ENCODE measurements around the gene RIPPLY2.
"Not testable (repeated sequence)": the region's sequence is repeated elsewhere in the genome, so short reads cannot be mapped to it uniquely, and the experiment has no call there.

RIPPLY2 gene

GRCh38 chr6:83893024-83893423 lies 39.9 kb downstream of the RIPPLY2 start:
- DNase-seq (ENCODE audit: low read depth) = no peak
- TF ChIP-seq CTCF (IDR thresholded peaks at IDR 0.05; ENCODE audit: low read depth, low read length) = no peak
- TF ChIP-seq MAX (IDR thresholded peaks at IDR 0.05; ENCODE audit: low read depth, low read length) = no peak
- H3K4me3 ChIP-seq (ENCODE audit: low read depth, low read length) = no peak overlapping the region

GRCh38 chr6:83897094-83897493 lies 43.9 kb downstream of the RIPPLY2 start:
- not testable (repeated sequence) for H3K4me3 ChIP-seq (ENCODE audit: low read depth, low read length); DNase-seq (ENCODE audit: low read depth)

GRCh38 chr6:83901624-83902023 lies 48.5 kb downstream of the RIPPLY2 start:
- no peak for DNase-seq (ENCODE audit: low read depth)
- H3K4me3 ChIP-seq (ENCODE audit: low read depth, low read length) = no peak overlapping the region
- no peak for TF ChIP-seq CTCF (IDR thresholded peaks at IDR 0.05; ENCODE audit: low read depth, low read length)
- TF ChIP-seq MAX (IDR thresholded peaks at IDR 0.05; ENCODE audit: low read depth, low read length) = no peak
- TF ChIP-seq MYC (IDR thresholded peaks at IDR 0.05; ENCODE audit: low read depth, low read length) = no peak
- TF ChIP-seq POLR2A (IDR thresholded peaks at IDR 0.05; ENCODE audit: extremely low read depth, insufficient read length) = no peak

- H3K4me3 ChIP-seq (ENCODE audit: low read depth, low read length) = no peak overlapping the region
- DNase-seq (ENCODE audit: low read depth) = no peak
- no peak for TF ChIP-seq MAX (IDR thresholded peaks at IDR 0.05; ENCODE audit: low read depth, low read length)
- TF ChIP-seq POLR2A (IDR thresholded peaks at IDR 0.05; ENCODE audit: extremely low read depth, insufficient read length) = no peak
- no peak for TF ChIP-seq MYC (IDR thresholded peaks at IDR 0.05; ENCODE audit: low read depth, low read length)
- TF ChIP-seq CTCF (IDR thresholded peaks at IDR 0.05; ENCODE audit: low read depth, low read length) = no peak
Measured at GRCh38 chr6:83904395-83904794, 51.2 kb downstream of the RIPPLY2 start.

- no peak for DNase-seq (ENCODE audit: low read depth)
- no peak for TF ChIP-seq MYC (IDR thresholded peaks at IDR 0.05; ENCODE audit: low read depth, low read length)
- no peak for TF ChIP-seq CTCF (IDR thresholded peaks at IDR 0.05; ENCODE audit: low read depth, low read length)
- no peak for TF ChIP-seq POLR2A (IDR thresholded peaks at IDR 0.05; ENCODE audit: extremely low read depth, insufficient read length)
- TF ChIP-seq MAX (IDR thresholded peaks at IDR 0.05; ENCODE audit: low read depth, low read length) = no peak
- H3K4me3 ChIP-seq (ENCODE audit: low read depth, low read length) = no peak overlapping the region
Measured at GRCh38 chr6:83905648-83906047, 52.5 kb downstream of the RIPPLY2 start.

Data from NB4 (cell line).